Subcutaneous adipose tissue (tissue), 4 donors: Measurements from ENCODE around the gene LZTS2. TPM values are rescaled to one million over a fixed set of nuclear protein-coding genes. Genes with fewer than 3 reads are reported as not detected.

Experiments used
- CTCF ChIP-seq: fragments of 450-650 bp; IDR thresholded peaks from one replicate; pipeline ENCODE4 v1.5.1; 2016; ENCODE audit warnings: low read depth, mild to moderate bottlenecking, control low read depth, antibody characterized with exemption, moderate library complexity
- small RNA-seq: library from RNA; depleted of rRNA; stranded (forward); fragments of <200 nt; gene quantifications from one replicate; pipeline ENCODE3, GENCODE V24; 2016
- total RNA-seq, 4 donors: library from RNA; depleted of rRNA; stranded (reverse); fragments of >200 nt; gene quantifications; one replicate each; pipeline ENCODE4 v1.1.0, GENCODE V29; 2016

Gene LZTS2
- total RNA-seq, 4 donors from 2014 or later = 27.4 to 130 (median 45.2) TPM

DNA sequence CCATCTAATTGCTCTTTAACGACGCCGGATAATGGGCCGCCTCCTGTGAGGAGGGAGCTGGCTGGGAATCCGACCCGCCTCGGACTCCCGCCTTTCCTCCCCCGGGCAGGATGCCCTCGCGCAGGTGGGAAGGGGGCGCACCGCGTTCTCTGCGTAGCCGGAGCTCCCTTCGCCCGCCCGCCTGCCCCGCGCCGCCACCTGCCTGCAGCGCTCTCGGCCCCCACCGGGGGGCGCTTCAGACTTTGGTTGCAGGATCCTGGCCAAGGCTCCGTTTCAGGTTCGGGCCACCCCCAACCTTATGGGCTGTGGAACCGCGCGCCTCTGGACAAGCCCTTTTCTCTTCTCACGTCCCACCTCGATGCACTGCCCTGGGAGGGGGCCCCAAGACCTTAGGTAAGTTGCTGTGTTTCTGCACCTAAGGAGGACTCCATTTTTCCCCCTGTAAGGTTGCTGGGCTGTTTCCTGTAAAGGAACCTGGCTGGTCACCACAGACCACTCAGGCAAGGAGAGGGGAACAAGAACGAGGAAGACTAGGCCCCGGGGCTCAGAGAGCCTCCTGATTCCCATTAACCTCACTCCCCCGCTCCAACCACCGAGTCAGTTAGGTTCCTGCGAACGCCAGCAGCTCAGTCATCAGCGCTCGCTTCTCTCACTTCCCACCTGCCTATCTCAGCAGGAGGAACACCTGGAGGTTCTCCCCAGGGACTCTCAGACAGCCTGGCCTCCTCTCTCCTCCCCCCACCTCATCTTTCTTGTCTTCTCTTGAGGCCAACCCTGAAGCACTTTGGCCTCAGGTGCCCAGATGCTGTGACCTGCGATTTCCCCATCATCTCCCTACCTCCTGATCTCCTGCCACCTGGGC is 50.8 kb downstream of the LZTS2 start:
- TF ChIP-seq CTCF = no peak

DNA sequence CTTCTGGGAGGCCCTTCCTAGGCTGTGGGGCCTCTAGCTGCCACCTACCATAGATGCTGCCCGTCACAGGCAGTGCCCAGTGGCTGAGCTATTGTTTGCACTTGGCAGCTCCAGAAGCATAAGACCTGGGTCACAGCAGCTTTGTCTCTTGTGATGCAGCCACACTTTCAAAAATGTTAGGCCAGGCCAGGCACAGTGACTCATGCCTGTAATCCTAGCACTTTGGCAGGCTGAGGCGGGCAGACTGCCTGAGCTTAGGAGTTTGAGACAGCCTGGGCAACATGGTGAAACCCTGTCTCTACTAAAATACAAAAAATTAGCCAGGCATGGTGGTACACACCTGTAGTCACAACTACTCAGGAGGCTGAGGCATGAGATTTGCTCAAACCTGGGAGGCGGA is 52.7 kb downstream of the LZTS2 start:
- no peak for TF ChIP-seq CTCF

DNA sequence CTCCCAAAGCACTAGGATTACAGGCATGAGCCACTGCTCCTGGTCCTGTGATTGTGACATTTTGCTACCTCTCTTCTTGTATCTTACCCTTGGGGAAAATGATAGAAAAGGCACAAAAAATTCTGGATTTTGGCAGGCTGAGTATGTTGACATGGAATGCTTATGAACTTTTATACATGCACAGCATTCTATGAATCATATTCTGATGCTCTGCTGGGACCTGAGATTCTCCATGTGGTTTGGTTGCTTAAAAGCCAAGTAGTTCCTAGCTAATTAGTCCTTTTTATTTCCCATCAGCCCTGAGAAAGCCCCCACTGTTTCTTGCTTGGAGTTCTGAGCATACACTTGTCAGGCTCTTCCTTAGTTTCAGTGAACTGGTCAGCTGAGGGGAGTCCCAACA is 53.9 kb downstream of the LZTS2 start:
- no peak for TF ChIP-seq CTCF

DNA sequence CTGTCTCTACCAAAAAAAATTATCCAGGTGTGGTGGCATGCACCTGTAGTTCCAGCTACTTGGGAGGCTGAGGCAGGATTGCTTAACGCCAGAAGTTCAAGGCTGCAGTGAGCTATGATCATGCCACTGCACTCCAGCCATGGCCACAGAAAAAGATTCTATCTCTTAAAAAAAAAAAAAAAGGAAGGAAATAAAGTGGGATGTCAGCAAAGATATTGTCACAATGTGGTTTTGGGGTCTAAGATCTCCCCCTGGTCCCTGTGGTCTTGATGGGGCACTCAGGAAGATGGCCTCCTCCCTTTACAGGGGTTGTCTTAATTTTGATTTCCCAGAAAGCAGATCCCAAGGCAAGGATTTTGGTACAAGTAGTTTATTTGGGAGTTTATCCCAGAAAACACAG is 54.7 kb downstream of the LZTS2 start:
- no peak for TF ChIP-seq CTCF

DNA sequence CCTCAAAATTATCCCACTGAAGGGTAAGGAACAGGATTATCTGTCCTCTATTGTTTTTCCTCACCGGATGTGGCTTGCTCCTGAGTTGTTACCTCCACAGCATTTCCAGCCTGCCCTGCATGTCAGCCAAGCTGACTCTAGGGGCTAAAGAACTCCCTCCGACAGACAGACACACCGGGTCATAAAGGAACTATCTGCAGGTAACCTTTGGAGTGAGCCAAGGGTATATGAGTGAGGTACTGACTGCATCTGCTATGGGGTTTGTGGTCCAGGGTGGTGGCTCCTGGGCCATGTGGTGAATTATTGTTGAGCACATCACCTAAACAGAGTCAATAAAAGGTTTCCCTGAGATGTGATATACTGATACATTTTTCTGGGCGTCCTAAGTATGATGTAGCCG is 55.3 kb downstream of the LZTS2 start:
- no peak for TF ChIP-seq CTCF

DNA sequence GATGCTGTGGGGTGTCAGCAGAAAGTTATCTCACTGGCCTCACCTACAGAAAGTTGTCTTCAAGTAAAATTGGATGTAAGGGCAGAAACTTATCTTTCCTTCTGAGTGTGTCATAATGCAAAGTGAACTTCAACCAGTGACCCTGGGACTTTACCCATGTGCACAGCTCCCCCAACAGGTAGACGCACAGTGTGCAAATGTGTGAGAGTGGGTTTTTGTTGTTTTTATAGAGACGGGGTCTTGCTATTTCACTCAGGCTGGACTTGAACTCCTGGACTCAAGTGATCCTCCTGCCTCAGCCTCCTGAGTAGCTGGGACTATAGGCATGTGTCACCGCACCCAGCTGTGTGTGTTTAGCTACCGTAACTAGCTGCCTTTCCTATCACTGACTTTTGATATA is 55.8 kb downstream of the LZTS2 start:
- no peak for TF ChIP-seq CTCF

DNA sequence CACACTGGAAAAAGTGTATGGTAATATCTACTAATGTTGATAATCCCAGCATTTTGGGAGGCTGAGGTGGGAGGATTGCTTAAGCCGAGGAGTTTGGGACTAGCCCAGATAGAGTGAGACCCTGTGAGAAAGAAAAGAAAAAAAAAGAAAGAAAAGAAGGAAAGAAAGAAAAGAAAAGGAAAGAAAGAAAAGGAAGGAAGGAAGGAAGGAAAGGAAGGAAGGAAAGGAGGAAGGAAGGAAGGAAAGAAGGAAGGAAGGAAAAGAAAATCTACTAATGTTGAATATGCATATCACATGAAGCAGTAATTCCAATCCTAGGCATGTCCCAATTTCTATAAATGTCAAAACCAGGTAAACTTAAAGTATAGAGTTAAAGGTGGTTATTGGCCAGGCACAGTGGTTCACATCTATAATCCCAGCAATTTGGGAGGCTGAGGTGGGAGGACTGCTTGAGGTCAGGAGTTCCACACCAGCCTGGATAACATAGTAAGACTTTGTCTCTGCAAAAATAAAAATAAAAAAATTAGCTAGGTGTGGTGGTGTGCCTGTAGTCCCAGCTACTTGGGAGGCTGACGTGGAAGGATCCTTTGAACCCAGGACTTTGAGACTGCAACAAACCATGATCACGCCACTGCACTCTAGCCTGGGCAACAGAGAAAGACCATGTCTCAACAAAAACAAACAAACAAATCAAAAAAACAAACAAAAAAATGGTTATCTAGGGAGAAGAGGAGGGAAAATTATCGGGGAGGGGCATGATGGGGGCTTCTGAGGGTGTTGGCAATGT is 57.0 kb downstream of the LZTS2 start:
- no peak for TF ChIP-seq CTCF

Small RNA genes lying within 50 kb of the gene (small RNA-seq; reads per million reads assigned to genes)
- gene MIR608 = not detected

Other genes starting within 250 kb of the LZTS2 start
- 10 to 100 TPM; 24.9 to 32.6 (median 28.5) TPM for gene SLF2, start 86.8 kb upstream of the LZTS2 start, total RNA-seq
- 1 to 10 TPM in 1 of 4 donors, under 1 TPM in 2, not detected in 1; under 0.01 to 5.7 (median 0.51) TPM for gene SEMA4G, start 30.3 kb upstream of the LZTS2 start, total RNA-seq
- gene MRPL43, start 12.3 kb upstream of the LZTS2 start, total RNA-seq = 10 to 100 TPM; 57.3 to 86.7 (median 65.3) TPM
- 1 to 10 TPM; 2.4 to 6.2 (median 3.3) TPM for gene TWNK, start 12.3 kb upstream of the LZTS2 start, total RNA-seq
- 1 to 10 TPM in 2 of 4 donors, under 1 TPM in 2; 0.22 to 1.7 (median 0.92) TPM for gene PDZD7, start 31.3 kb downstream of the LZTS2 start, total RNA-seq
- 100 to 1,000 TPM in 2 of 4 donors, 10 to 100 TPM in 2; 26.9 to 131 (median 101) TPM for gene SFXN3, start 31.4 kb downstream of the LZTS2 start, total RNA-seq
- 1 to 10 TPM in 3 of 4 donors, under 1 TPM in 1; 0.98 to 4.9 (median 3.7) TPM for gene KAZALD1, start 62.2 kb downstream of the LZTS2 start, total RNA-seq
- gene TLX1, start 131.5 kb downstream of the LZTS2 start, total RNA-seq = not detected
- not detected for gene LBX1, start 229.7 kb downstream of the LZTS2 start, total RNA-seq